Measurements from ENCODE around the gene PLD4. TPM values are rescaled to one million over a fixed set of nuclear protein-coding genes. Genes with fewer than 3 reads are reported as not detected.

The PLD4 gene
- polyA plus RNA-seq, 3 donors: 12.2 to 15.5 (median 15.1) TPM

DNA sequence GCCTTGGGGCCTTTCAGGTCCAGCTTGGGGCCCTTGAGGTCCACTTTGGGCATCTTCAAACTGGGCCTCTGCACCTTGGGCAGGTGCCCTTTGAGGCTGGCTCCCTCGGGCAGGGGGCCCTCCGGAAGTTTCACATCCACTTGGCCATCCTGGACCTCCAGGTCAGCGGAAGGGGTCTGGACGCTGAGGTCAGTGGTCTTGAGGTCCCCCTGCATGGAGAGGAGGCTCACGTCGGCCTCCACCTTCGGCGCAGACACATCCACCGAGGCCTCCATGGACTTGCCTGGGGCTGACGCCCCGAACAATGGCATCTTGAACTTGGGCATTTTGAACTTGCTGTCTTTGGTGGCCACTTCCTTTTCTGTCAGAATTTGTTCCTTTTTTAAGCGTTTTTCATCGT lies 28.4 kb downstream of the PLD4 start:
- Histone ChIP-seq H3K27me3 (ENCODE audit: control insufficient read depth in 2 of 2, insufficient read depth in 2 of 2, low read length in 2 of 2) (no peaks in the 10 kb centered on the region), H2AFZ (ENCODE audit: insufficient read depth, low read depth, low read length, poor library complexity, severe bottlenecking) (no peak overlapping the region), H3K27ac (ENCODE audit: low read depth in 1 of 2, low read length in 2 of 2) (no peak overlapping the region), H3K36me3 (replicated peaks in 1 of 2; ENCODE audit: control insufficient read depth in 1 of 2, insufficient read depth in 2 of 2, low read length in 2 of 2) (no peaks in the 10 kb centered on the region), H3K9me3 (replicated peaks in 1 of 2; ENCODE audit: control insufficient read depth in 1 of 2, insufficient read depth in 1 of 2, low read length in 2 of 2) (no peaks in the 10 kb centered on the region), H3K79me2 (ENCODE audit: insufficient read depth, low read length) (no peaks in the 10 kb centered on the region), H3K9ac (ENCODE audit: insufficient read depth, low read length, poor library complexity, severe bottlenecking) (no peak overlapping the region), H3K4me2 (replicated peaks; ENCODE audit: extremely low read depth, low read length, poor library complexity, severe bottlenecking) (no peak overlapping the region), H3K4me1 (ENCODE audit: control insufficient read depth in 1 of 2, insufficient read depth in 2 of 2, low read length in 2 of 2) (no peaks in the 10 kb centered on the region), H4K20me1 (ENCODE audit: insufficient read depth, low read length) (no peaks in the 10 kb centered on the region), H3K4me3 (replicated peaks in 1 of 3; ENCODE audit: low read depth in 2 of 3, low read length in 3 of 3) (no peak overlapping the region)
- intact Hi-C loops (cut with micrococcal nuclease): no loop called here
- no peak overlapping the region for H3K27ac Mint-ChIP-seq
- H3K36me3 Mint-ChIP-seq: no peaks in the 10 kb centered on the region
- TF ChIP-seq, protein P1, sequence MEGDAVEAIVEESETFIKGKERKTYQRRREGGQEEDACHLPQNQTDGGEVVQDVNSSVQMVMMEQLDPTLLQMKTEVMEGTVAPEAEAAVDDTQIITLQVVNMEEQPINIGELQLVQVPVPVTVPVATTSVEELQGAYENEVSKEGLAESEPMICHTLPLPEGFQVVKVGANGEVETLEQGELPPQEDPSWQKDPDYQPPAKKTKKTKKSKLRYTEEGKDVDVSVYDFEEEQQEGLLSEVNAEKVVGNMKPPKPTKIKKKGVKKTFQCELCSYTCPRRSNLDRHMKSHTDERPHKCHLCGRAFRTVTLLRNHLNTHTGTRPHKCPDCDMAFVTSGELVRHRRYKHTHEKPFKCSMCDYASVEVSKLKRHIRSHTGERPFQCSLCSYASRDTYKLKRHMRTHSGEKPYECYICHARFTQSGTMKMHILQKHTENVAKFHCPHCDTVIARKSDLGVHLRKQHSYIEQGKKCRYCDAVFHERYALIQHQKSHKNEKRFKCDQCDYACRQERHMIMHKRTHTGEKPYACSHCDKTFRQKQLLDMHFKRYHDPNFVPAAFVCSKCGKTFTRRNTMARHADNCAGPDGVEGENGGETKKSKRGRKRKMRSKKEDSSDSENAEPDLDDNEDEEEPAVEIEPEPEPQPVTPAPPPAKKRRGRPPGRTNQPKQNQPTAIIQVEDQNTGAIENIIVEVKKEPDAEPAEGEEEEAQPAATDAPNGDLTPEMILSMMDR (IDR thresholded peaks at IDR 0.05): no peak
- no peak for DNase-seq
- H3K9me3 Mint-ChIP-seq: peaks cover 0 to 2% (median 0%) of the 10 kb centered on the region in 7 donors
- no peak overlapping the region for H3K4me3 Mint-ChIP-seq
- peaks cover 5% of the 10 kb centered on the region for H3K4me1 Mint-ChIP-seq
- 96% methylated on average over 11 of the region's 13 CpGs for WGBS (ENCODE audit: insufficient coverage)
- H3K27me3 Mint-ChIP-seq (ENCODE audit: low read depth in 3 of 3): peaks cover 0 to 8% (median 3%) of the 10 kb centered on the region in 3 donors

DNA sequence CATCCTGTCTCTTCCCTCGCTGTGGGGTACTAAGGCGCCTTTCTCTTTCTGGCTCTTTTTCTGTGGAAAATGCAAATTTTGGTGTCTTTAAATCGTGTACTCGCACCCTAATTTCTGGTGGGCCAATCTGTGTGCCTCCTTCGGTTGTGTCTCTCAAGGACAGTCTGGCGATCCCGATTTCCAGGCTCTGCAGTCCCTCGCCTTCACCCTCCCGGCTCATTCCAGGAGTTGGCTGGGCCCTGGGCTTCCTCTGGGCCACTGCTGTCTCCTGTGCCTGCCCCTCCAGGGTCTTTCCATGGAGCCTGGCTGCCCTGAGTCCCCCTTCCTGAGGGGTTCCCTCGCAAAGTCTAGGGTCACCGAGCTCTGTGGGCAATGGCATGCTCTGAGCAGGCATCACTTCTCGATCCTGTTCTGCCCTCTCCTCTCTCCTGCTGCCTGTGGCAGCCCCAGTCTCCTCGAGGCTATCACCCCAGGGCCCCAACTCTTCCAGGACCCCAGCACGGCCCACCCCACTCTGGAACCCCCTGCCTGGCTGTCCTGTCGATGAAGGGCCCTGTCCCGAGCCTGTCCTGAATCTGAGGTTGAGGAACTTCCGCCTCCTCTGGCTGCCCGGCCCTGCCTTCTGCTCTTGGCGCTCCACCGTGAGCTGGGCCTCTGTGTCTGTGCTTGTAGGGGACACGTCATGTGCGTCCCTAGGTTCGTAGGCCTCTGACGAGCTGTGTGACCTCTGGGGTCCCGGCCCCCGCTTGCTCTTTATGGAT lies 29.4 kb downstream of the PLD4 start:
- TF ChIP-seq, protein P1 (IDR thresholded peaks at IDR 0.05): no peak
- DNase-seq: no peak
- no peaks in the 10 kb centered on the region for H4K20me1 ChIP-seq (ENCODE audit: insufficient read depth, low read length)
- intact Hi-C loops (cut with micrococcal nuclease): no loop called here
- H3K9me3 ChIP-seq (replicated peaks in 1 of 2; ENCODE audit: control insufficient read depth in 1 of 2, insufficient read depth in 1 of 2, low read length in 2 of 2): no peaks in the 10 kb centered on the region
- H3K4me3 Mint-ChIP-seq: no peak overlapping the region
- no peak overlapping the region for H3K4me3 ChIP-seq (replicated peaks in 1 of 3; ENCODE audit: low read depth in 2 of 3, low read length in 3 of 3)
- no peaks in the 10 kb centered on the region for H3K36me3 ChIP-seq (replicated peaks in 1 of 2; ENCODE audit: control insufficient read depth in 1 of 2, insufficient read depth in 2 of 2, low read length in 2 of 2)
- H2AFZ ChIP-seq (ENCODE audit: insufficient read depth, low read depth, low read length, poor library complexity, severe bottlenecking): no peak overlapping the region
- 93% methylated on average over 19 of the region's 26 CpGs for WGBS (ENCODE audit: insufficient coverage)
- no peak overlapping the region for H3K4me2 ChIP-seq (replicated peaks; ENCODE audit: extremely low read depth, low read length, poor library complexity, severe bottlenecking)
- peaks cover 0 to 2% (median 0%) of the 10 kb centered on the region in 7 donors for H3K9me3 Mint-ChIP-seq
- no peaks in the 10 kb centered on the region for H3K27me3 ChIP-seq (ENCODE audit: control insufficient read depth in 2 of 2, insufficient read depth in 2 of 2, low read length in 2 of 2)
- no peak overlapping the region for H3K9ac ChIP-seq (ENCODE audit: insufficient read depth, low read length, poor library complexity, severe bottlenecking)
- peaks cover 7 to 8% (median 7%) of the 10 kb centered on the region in 3 donors for H3K27me3 Mint-ChIP-seq (ENCODE audit: low read depth in 3 of 3)
- no peaks in the 10 kb centered on the region for H3K4me1 ChIP-seq (ENCODE audit: control insufficient read depth in 1 of 2, insufficient read depth in 2 of 2, low read length in 2 of 2)
- no peaks in the 10 kb centered on the region for H3K36me3 Mint-ChIP-seq
- no peak overlapping the region for H3K27ac ChIP-seq (ENCODE audit: low read depth in 1 of 2, low read length in 2 of 2)
- H3K27ac Mint-ChIP-seq: no peak overlapping the region
- H3K79me2 ChIP-seq (ENCODE audit: insufficient read depth, low read length): no peaks in the 10 kb centered on the region
- peaks cover 5% of the 10 kb centered on the region for H3K4me1 Mint-ChIP-seq
